RKO (cell line): ENCODE data around the gene SLC35B3.

Experiments
- DNase-seq: peaks from one replicate; pipeline ENCODE4 v3.0.0-alpha.2; 2016; ENCODE audit warnings: low spot score

The SLC35B3 gene

GRCh38 chr6:8414844-8415243 is 20.5 kb downstream of the SLC35B3 start:
- DNase-seq = no peak

GRCh38 chr6:8405946-8406345 is 29.4 kb downstream of the SLC35B3 start:
- DNase-seq = peak; percentile 14

GRCh38 chr6:8402546-8402945 is 32.8 kb downstream of the SLC35B3 start:
- no peak for DNase-seq

- no peak for DNase-seq
These were observed 34.7 kb downstream of the SLC35B3 start for GRCh38 chr6:8400663-8401062.

- DNase-seq = no peak
These were observed 42.8 kb downstream of the SLC35B3 start for GRCh38 chr6:8392569-8392968.

GRCh38 chr6:8391934-8392333 is 43.4 kb downstream of the SLC35B3 start:
- no peak for DNase-seq

GRCh38 chr6:8389036-8389818 is 46.1 kb downstream of the SLC35B3 start:
- no peak for DNase-seq

- DNase-seq = no peak
These were observed 47.4 kb downstream of the SLC35B3 start for GRCh38 chr6:8387942-8388437.

- DNase-seq = no peak
These were observed 51.8 kb downstream of the SLC35B3 start for GRCh38 chr6:8383584-8383983.

GRCh38 chr6:8382434-8382833 is 52.9 kb downstream of the SLC35B3 start:
- no peak for DNase-seq

- no peak for DNase-seq
These were observed 59.4 kb downstream of the SLC35B3 start for GRCh38 chr6:8375916-8376315.
